Keratinocyte (primary cell): ENCODE measurements around the gene CACNG5. TPM values are rescaled to one million over a fixed set of nuclear protein-coding genes. Genes with fewer than 3 reads are reported as not detected.

ENCODE experiments used
- DNase-seq: peaks from one replicate; pipeline ENCODE4 v3.0.0-alpha.2; 2011; ENCODE audit warnings: low read depth, missing footprints, low spot score
- FAIRE-seq: peaks from 2 replicates; lab custom pipeline; 2011; peaks lifted over from hg19 to GRCh38; lab: Jason Lieb, UNC
- H2AFZ ChIP-seq: 2 replicates; pipeline ENCODE4 v1.6.0; 2012; ENCODE audit warnings: low read length, control low read depth, inconsistent platforms; ENCODE audit not compliant: control insufficient read depth
- H3K27ac ChIP-seq: 2 replicates; pipeline ENCODE4 v1.5.1; 2011; ENCODE audit warnings: low read length; ENCODE audit not compliant: control insufficient read depth, insufficient read depth
- H3K27me3 ChIP-seq: 3 replicates; pipeline ENCODE4 v1.6.0; 2011; ENCODE audit warnings: low read length; ENCODE audit not compliant: control insufficient read depth, insufficient read depth; ENCODE audit errors: extremely low read depth
- H3K36me3 ChIP-seq, 2 experiments: 2 replicates in 1 of 2; 3 replicates in 1 of 2; pipeline ENCODE4 v1.5.1; 2011; ENCODE audit warnings: low read length in 2 of 2, mild to moderate bottlenecking in 1 of 2; ENCODE audit not compliant: control insufficient read depth in 2 of 2, insufficient read depth in 2 of 2; ENCODE audit errors: extremely low read depth in 1 of 2
- H3K4me1 ChIP-seq: 3 replicates; pipeline ENCODE4 v1.5.1; 2011; ENCODE audit warnings: low read length; ENCODE audit not compliant: control insufficient read depth, insufficient read depth; ENCODE audit errors: extremely low read depth
- H3K4me2 ChIP-seq: 3 replicates; pipeline ENCODE4 v1.6.0; 2011; ENCODE audit warnings: low read depth, low read length; ENCODE audit not compliant: control insufficient read depth, insufficient read depth; ENCODE audit errors: extremely low read depth
- H3K4me3 ChIP-seq, 3 experiments: fragments of 200-600 bp in 1 of 3; sonication (generic) in 1 of 3; 2 replicates in 2 of 3; 3 replicates in 1 of 3; pipeline ENCODE4 v1.5.1; 2011 to 2016; ENCODE audit warnings: low read length in 3 of 3, mild to moderate bottlenecking in 3 of 3, control low read depth in 2 of 3, inconsistent platforms in 1 of 3, low read depth in 1 of 3, mixed read lengths in 1 of 3, mixed run types in 1 of 3, moderate library complexity in 1 of 3; ENCODE audit not compliant: control insufficient read depth in 2 of 3, insufficient read depth in 2 of 3; ENCODE audit errors: extremely low read depth in 1 of 3
- H3K79me2 ChIP-seq: 2 replicates; pipeline ENCODE4 v1.6.0; 2012; ENCODE audit warnings: low read length; ENCODE audit not compliant: control insufficient read depth, insufficient read depth
- H3K9ac ChIP-seq: 3 replicates; pipeline ENCODE4 v1.6.0; 2011; ENCODE audit warnings: low read length; ENCODE audit not compliant: control insufficient read depth, insufficient read depth; ENCODE audit errors: extremely low read depth
- H3K9me1 ChIP-seq: 3 replicates; pipeline ENCODE4 v1.6.0; 2011; ENCODE audit warnings: low read length; ENCODE audit not compliant: control insufficient read depth, insufficient read depth; ENCODE audit errors: extremely low read depth
- H3K9me3 ChIP-seq: 2 replicates; pipeline ENCODE4 v1.5.1; 2012; ENCODE audit warnings: low read depth, low read length; ENCODE audit not compliant: control insufficient read depth
- H4K20me1 ChIP-seq: 3 replicates; pipeline ENCODE4 v1.6.0; 2011; ENCODE audit warnings: low read length; ENCODE audit not compliant: control insufficient read depth, insufficient read depth; ENCODE audit errors: extremely low read depth
- EZH2 ChIP-seq: IDR thresholded peaks from one replicate; pipeline ENCODE4 v1.6.1; 2012; ENCODE audit warnings: inconsistent platforms, mild to moderate bottlenecking, low read length, moderate library complexity
- dilution Hi-C: fragments of 300-500 bp; cut with MboI; formaldehyde crosslinking; loops from one replicate; pipeline ENCODE4 v1.7.0; 2020; ENCODE audit warnings: low sequenced_read_pairs; ENCODE audit not compliant: extremely low pct_ligation_motif_present
- polyA plus RNA-seq, 5 experiments: library from polyadenylated mRNA; depleted of rRNA in 3 of 5; stranded (reverse) in 3 of 5; stranded (forward) in 1 of 5; unstranded in 1 of 5; fragments of >200 nt; gene quantifications; 1 replicate in 1 of 5; 2 replicates in 3 of 5; 3 replicates in 1 of 5; pipeline versions ENCODE4 v1.2.1 to v1.2.3, GENCODE V29; 2011 to 2012; ENCODE audit warnings: missing spikeins in 2 of 5, low read depth in 1 of 5, low replicate concordance in 1 of 5
- TF ChIP-seq, protein P1 (sequence below), 3 experiments: IDR thresholded peaks in 1 of 3; conservative IDR thresholded peaks in 1 of 3; optimal IDR thresholded peaks in 1 of 3; 2 replicates in 2 of 3; 3 replicates in 1 of 3; pipeline versions ENCODE3 to v1.5.1; 2011; ENCODE audit warnings: low read length in 3 of 3, mild to moderate bottlenecking in 3 of 3, moderate library complexity in 2 of 3, control low read depth in 1 of 3, inconsistent platforms in 1 of 3; ENCODE audit not compliant: insufficient read depth in 2 of 3; ENCODE audit errors: extremely low read depth in 1 of 3

The CACNG5 gene
- polyA plus RNA-seq, 1 donor (not counting 4 experiments of a cell fraction or from before 2014, with no cell fraction given): not detected

DNA sequence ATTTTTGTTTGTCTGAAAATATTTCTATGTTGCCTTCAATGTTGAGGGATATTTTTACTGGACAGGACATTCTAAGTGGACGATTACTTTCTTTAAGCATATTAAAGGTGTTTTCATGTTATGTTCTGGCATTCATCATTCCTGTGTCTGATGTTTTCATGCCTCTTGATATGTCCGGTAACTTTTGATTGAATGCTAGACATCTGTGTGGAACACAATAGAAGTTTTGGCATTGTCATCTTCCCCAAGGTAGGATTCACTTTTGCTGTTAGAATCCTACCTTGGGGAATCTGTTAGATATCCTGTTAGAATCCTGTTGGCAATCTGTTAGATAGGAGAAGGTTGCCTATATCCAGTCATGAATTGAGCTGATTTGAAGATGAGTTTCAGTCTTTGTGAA, 28.9 kb downstream of the CACNG5 start:
- dilution Hi-C loops: no loop called here
- no peak overlapping the region for H3K9ac ChIP-seq
- H3K27me3 ChIP-seq: no peaks in the 10 kb centered on the region
- TF ChIP-seq, protein P1, sequence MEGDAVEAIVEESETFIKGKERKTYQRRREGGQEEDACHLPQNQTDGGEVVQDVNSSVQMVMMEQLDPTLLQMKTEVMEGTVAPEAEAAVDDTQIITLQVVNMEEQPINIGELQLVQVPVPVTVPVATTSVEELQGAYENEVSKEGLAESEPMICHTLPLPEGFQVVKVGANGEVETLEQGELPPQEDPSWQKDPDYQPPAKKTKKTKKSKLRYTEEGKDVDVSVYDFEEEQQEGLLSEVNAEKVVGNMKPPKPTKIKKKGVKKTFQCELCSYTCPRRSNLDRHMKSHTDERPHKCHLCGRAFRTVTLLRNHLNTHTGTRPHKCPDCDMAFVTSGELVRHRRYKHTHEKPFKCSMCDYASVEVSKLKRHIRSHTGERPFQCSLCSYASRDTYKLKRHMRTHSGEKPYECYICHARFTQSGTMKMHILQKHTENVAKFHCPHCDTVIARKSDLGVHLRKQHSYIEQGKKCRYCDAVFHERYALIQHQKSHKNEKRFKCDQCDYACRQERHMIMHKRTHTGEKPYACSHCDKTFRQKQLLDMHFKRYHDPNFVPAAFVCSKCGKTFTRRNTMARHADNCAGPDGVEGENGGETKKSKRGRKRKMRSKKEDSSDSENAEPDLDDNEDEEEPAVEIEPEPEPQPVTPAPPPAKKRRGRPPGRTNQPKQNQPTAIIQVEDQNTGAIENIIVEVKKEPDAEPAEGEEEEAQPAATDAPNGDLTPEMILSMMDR (optimal IDR thresholded peaks at IDR 0.05 in 1 of 3, IDR thresholded peaks at IDR 0.05 in 1 of 3, conservative IDR thresholded peaks at IDR 0.05 in 1 of 3; ENCODE audit: extremely low read depth in 1 of 3, insufficient read depth in 2 of 3, low read length in 3 of 3): no peak
- no peak for TF ChIP-seq EZH2
- no peaks in the 10 kb centered on the region for H3K9me3 ChIP-seq
- H3K36me3 ChIP-seq: no peaks in the 10 kb centered on the region
- no peak overlapping the region for H3K4me3 ChIP-seq
- H4K20me1 ChIP-seq: no peaks in the 10 kb centered on the region
- DNase-seq: no peak
- no peaks in the 10 kb centered on the region for H3K9me1 ChIP-seq
- no peak overlapping the region for H3K27ac ChIP-seq
- H2AFZ ChIP-seq: no peak overlapping the region
- FAIRE-seq: no peak
- no peaks in the 10 kb centered on the region for H3K4me1 ChIP-seq
- H3K79me2 ChIP-seq: no peaks in the 10 kb centered on the region
- H3K4me2 ChIP-seq: no peak overlapping the region

DNA sequence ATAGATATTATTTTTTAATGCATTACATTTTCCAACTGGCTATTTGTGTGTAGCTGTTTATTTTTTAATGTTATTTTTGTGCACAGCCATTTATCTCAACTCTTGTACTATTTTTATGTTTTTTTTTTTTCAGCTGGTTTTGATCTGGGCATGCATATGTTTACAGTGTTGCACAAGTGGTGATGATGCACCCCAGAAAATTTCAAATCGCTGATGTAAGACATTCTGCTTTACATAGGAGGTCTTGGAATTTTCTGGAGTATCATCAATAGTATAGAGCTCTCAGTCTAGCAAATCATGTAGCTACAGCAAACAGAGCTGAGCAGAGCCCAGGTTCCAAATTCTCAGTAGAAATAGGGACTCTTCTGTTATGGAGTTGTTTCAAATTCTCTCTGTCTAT, 30.2 kb downstream of the CACNG5 start:
- dilution Hi-C loops: no loop called here
- H3K4me2 ChIP-seq: no peak overlapping the region

More for the DNA sequence above, 30.2 kb downstream of the CACNG5 start:
- Histone ChIP-seq H3K27me3 (no peaks in the 10 kb centered on the region), H4K20me1 (no peaks in the 10 kb centered on the region), H2AFZ (no peak overlapping the region), H3K79me2 (no peaks in the 10 kb centered on the region), H3K36me3 (no peaks in the 10 kb centered on the region), H3K4me3 (no peak overlapping the region), H3K9ac (no peak overlapping the region), H3K27ac (no peak overlapping the region), H3K4me1 (no peaks in the 10 kb centered on the region), H3K9me1 (no peaks in the 10 kb centered on the region), H3K9me3 (no peaks in the 10 kb centered on the region)
- DNase-seq (no peak), FAIRE-seq (no peak)
- TF ChIP-seq EZH2: no peak
- TF ChIP-seq, protein P1 (optimal IDR thresholded peaks at IDR 0.05 in 1 of 3, IDR thresholded peaks at IDR 0.05 in 1 of 3, conservative IDR thresholded peaks at IDR 0.05 in 1 of 3; ENCODE audit: extremely low read depth in 1 of 3, insufficient read depth in 2 of 3, low read length in 3 of 3): no peak
